Measurements from ENCODE around the gene MCU.

MCU gene

GRCh38 chr10:72802763-72803505, 111.0 kb downstream of the MCU start:
- peak; percentile 52 for DNase-seq (ENCODE audit: low spot score)

- no peak for DNase-seq (ENCODE audit: low spot score)
These were observed 116.1 kb downstream of the MCU start for GRCh38 chr10:72808001-72808400.

- no peak for DNase-seq (ENCODE audit: low spot score)
These were observed 117.1 kb downstream of the MCU start for GRCh38 chr10:72809006-72809405.

GRCh38 chr10:72810976-72811375, 119.0 kb downstream of the MCU start:
- no peak for DNase-seq (ENCODE audit: low spot score)

- peak; percentile 16 for DNase-seq (ENCODE audit: low spot score)
These were observed 120.4 kb downstream of the MCU start for GRCh38 chr10:72812415-72812752.

GRCh38 chr10:72812753-72813430, 120.9 kb downstream of the MCU start:
- DNase-seq (ENCODE audit: low spot score), result peak; percentile 78

DNA sequence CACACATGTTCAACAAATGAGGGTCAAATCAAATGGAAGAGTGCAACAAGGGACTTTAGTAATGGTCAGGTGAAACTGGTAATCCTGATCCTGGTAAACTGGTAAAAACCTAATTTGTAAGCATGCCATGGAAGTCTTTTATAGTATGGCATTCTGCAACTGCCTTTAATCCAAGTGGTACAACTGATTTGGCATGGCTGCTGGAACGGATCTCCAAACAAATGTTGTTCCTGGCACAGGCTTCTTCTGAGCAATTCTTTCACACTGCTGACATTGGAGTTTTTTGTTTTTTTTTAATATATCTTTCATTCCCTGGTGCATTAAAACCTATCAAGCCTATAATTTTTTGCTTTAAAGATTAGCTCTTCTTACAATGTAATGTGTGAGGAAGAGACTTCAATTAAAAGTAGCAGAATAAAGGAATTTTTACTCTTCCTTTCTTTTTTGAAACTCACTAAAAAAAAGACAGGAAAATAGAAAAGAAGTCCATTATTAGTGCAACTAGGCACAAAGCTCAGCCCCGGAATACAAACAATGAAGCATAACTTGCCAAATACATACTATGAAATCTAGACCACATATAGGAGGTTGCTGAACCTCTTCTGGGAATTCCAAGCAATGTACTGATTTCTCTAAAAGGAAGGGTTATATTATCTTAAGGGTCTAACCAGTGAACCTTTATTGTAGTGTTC, 122.3 kb downstream of the MCU start:
- DNase-seq (ENCODE audit: low spot score), result peak; percentile 12

DNA sequence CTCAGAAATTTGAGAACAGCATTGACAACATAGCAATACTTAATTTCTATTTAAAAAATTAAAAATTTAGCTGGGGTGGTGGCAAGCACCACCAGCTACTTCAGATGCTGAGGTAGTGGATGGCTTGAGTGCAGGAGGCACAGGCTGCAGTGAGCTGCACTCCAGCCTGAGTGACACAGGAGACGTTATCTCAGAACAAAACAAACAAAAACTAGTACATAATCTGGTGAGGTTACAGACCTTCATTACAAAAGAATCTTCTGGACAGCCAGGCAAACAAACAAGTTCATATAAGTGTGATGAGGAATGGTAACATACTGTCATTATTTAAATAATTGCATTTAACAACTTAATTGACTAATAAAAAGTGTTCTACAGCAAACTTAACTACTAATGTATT, 124.6 kb downstream of the MCU start:
- DNase-seq (ENCODE audit: low spot score), result no peak

DNA sequence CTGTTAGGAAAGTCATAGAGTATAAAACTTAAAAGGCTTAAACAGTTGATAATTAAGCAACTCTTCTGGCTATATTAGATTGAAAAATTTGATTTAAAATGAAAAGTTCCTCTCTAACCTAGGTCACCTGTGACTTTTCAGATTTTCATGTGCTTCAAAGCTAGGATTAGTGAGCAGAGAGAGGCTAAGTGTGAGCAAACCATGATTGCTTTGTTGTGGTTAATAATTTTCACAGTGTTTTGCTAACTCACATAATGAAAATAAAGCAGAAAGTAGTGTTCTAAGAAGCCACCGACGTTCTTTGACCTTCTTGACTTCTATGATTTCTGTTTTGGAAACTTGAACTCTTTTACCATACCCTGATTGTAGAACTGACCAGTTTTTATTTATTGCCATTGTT, 126.1 kb downstream of the MCU start:
- no peak for DNase-seq (ENCODE audit: low spot score)

DNA sequence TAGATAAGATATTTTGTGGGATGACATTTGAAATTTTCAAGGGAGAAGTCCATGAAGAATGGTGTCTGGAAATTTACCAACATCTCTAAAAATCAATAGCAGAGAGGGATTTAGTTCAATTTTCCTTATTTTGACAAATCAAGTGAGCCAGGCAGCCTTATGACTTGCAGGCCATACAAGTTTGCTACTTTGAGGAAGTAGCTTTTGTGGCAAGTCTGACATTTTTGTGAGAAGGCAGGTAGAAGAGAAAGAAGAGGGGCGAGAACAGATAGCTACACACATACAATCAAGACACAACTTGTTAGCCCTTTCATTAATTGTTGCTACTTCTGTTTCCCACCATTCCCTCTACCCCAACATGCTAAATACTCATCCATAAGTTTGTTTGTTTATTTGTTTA, 127.1 kb downstream of the MCU start:
- DNase-seq (ENCODE audit: low spot score), result no peak

GRCh38 chr10:72821606-72822005, 129.7 kb downstream of the MCU start:
- DNase-seq (ENCODE audit: low spot score), result no peak

- DNase-seq (ENCODE audit: low spot score), result no peak
These were observed 130.5 kb downstream of the MCU start for GRCh38 chr10:72822342-72822986.

GRCh38 chr10:72825163-72825562, 133.2 kb downstream of the MCU start:
- DNase-seq (ENCODE audit: low spot score), result no peak

DNA sequence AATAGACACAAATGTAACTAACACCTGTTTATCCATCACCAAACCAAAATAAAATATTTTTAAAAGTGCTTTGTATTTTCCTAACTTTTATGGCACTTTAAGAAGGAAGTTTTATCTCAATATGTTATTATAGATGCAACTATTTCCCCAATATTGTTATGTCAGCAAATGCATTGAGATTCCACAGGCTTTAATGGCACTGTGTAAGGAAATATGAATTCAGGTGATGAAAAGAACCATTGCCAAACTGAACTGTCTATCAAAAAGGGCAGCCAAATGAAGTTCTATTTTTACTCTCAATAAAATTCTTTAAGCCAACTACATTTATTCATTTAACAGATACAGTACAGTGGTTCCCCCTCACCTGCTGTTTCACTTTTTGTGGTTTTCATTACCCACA, 134.4 kb downstream of the MCU start:
- no peak for DNase-seq (ENCODE audit: low spot score)

DNA sequence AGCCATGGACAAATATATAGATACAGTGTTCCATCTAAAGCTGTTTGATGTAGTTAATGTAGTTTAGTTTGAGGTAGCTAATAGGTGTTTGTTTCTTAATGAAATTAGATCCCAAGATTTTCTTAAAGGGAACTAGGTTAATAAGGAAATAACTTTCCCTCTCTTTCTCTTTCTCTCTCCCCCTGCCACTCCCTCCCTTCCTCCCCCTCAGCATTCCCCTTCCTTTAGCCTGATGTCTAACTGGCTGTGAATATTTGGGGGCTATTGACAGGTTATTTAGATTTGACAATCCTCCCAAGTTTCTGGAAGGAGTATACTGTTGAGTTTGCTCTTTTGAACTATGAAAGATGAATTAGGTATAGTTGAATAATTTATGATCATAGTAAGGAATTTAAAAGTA, 136.4 kb downstream of the MCU start:
- DNase-seq (ENCODE audit: low spot score), result no peak

- DNase-seq (ENCODE audit: low spot score), result no peak
These were observed 138.7 kb downstream of the MCU start for GRCh38 chr10:72830625-72831024.

- DNase-seq (ENCODE audit: low spot score), result no peak
These were observed 139.9 kb downstream of the MCU start for GRCh38 chr10:72831696-72832409.

DNA sequence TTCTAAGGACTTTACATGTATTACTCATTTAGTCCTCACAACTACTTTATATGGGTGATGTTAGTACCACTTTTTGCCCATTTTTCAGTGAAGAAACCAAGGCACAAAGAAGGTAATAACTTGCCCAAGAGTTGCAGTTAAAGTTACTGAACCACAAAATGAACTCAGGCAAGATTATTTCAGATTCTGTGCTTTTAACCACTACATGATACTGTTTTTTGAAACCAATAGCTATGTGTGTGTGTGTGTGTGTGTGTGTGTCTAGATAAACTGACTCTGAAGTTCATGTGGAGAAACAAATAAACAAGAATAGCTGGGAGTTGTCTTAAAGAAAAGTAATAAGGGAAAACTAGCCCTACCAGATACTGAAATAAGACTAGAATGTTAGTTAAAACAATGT, 140.8 kb downstream of the MCU start:
- no peak for DNase-seq (ENCODE audit: low spot score)

GRCh38 chr10:72834183-72834825, 142.4 kb downstream of the MCU start:
- peak; percentile 67 for DNase-seq (ENCODE audit: low spot score)

GRCh38 chr10:72840319-72840718, 148.4 kb downstream of the MCU start:
- DNase-seq (ENCODE audit: low spot score), result no peak

- no peak for DNase-seq (ENCODE audit: low spot score)
These were observed 149.5 kb downstream of the MCU start for GRCh38 chr10:72841487-72841886.

- DNase-seq (ENCODE audit: low spot score), result no peak
These were observed 150.2 kb downstream of the MCU start for GRCh38 chr10:72842164-72842563.
